DMS114 treated with DMSO at 0.1 percent for 48 hours (cell line): ENCODE results near the gene C1orf198.

Source experiments
- DNase-seq: peaks from one replicate; lab custom pipeline; 2025; ENCODE audit not compliant: unreplicated experiment; lab: John Stamatoyannopoulos, UW

C1orf198 gene

DNA sequence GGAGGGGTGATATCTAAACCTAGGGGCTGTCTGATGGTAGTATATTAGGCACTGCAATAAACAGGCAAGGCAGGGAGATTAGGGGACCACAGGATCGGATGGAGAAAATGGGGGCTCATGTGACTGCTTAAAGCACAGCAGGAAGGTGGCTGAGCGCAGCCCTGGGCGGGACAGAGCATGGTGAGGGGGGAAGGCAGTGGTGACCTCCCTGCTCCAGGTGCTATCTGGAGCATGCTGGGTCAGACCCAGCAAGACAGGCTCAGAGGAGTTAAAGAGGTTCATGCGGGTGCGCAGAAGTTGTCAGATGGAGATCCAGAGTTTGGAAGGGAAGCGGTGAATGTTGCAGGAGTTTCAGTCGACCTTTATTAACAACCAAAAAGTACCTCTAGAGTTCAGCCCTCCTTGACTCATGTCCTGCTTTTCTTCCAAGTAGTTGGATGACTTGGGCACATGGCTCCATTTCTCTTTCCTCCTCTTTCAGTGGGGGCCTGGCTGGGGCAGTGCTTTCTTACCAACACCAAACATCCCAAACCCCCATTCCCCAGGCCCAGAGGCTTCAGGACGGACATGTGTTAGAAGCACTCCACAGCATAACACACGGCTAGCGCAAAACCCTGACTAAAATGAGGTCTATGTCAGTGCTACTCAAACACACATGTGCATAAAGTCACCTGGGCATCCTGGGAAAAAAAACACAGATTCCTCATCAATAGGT lies 79.6 kb downstream of the C1orf198 start:
- DNase-seq: no peak

DNA sequence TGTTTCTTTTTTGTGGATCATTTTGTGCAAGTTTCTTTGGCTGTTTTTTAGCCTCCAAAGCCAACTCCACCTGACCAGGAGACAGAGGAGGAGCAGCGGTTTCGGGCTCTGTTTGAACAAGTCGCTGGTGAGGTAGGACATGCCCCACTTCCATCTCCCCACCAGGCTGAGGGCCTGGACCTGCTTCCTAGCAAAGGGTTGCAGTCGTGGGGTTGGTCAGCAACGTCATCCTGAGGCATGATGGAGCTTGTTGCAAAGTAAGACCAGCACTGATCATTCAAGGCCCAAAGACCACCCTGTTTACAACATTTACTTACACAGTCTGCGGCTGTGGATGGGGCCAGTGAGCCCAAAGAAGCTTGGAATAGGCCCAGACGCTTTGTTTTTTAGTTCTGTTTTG lies 80.8 kb downstream of the C1orf198 start:
- DNase-seq: no peak
